Ectodermal cell (in vitro differentiated cells): ENCODE results near the gene HOTAIR.

Source experiments
- H3K27ac ChIP-seq: 2 replicates; pipeline ENCODE4 v1.7.0; 2013; ENCODE audit warnings: mild to moderate bottlenecking, low read depth, low read length; ENCODE audit not compliant: insufficient read depth, poor library complexity, severe bottlenecking
- H3K27me3 ChIP-seq: 2 replicates; pipeline ENCODE4 v1.7.0; 2013; ENCODE audit warnings: mild to moderate bottlenecking, low read length; ENCODE audit not compliant: insufficient read depth, control insufficient read depth, poor library complexity, severe bottlenecking
- H3K36me3 ChIP-seq: one replicate; pipeline ENCODE4 v1.7.0; 2013; ENCODE audit warnings: low read length; ENCODE audit not compliant: control insufficient read depth, insufficient read depth
- H3K4me1 ChIP-seq: one replicate; pipeline ENCODE4 v1.7.0; 2013; ENCODE audit warnings: low read length; ENCODE audit not compliant: control insufficient read depth, insufficient read depth
- H3K4me3 ChIP-seq: 2 replicates; pipeline ENCODE4 v1.7.0; 2013; ENCODE audit warnings: low read depth, low read length, control low read depth; ENCODE audit not compliant: insufficient read depth
- H3K9me3 ChIP-seq: 2 replicates; pipeline ENCODE4 v1.7.0; 2013; ENCODE audit warnings: mild to moderate bottlenecking, low read length, moderate library complexity; ENCODE audit not compliant: control insufficient read depth
- WGBS, 2 experiments: methylation state at CpG; one replicate each; pipeline ENCODE4 v1.1.7; 2013; ENCODE audit warnings: missing lambda C conversion rate in 2 of 2; 5-methylcytosine and 5-hydroxymethylcytosine counted together

HOTAIR gene

DNA sequence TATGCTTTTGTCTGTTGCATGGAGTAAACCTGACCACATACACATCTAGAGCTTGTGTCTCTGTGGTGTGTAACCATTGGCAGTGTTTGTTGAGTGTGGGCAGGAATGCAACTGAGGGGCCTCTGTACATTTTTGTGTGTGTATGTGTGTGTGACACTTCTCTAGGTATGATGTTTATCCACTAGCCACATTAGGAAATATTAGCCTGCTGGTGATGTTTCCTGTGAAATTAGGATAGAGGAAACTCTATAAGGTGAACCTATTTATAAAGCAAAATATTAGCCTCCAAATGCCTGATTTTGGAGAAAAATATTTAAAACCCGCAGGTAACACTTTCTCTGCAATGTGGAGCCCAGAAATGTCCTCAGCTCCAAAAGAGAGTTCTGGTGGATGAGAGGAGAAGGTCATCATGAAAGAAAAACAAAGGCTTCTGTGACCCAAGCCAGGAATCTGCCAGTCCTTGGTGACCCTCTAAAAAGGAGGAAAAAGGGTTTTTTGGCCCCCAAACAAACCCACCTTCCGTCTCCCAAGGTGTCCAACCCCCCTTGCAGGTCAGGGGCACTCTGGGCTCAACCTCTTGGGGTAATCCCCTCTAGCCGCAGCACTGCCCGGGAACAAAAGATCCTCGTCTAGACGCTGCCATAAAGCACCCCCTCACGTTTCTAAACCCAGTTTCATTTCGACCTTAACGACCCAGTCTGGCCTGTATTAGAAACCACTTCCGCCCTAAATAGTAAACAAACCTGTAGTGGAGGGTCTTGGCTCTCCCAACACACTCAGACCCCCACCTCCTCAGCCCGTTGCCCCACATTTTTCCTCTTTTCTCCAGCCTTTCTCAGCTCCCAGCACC is 3.1 kb upstream of the HOTAIR start:
- H3K27ac ChIP-seq, result no peak overlapping the region
- no peak overlapping the region for H3K4me3 ChIP-seq
- 16 to 17% methylated on average over 11 of the region's 11 CpGs for WGBS, 2 experiments
- no peaks in the 10 kb centered on the region for H3K4me1 ChIP-seq
- peaks cover 100% of the 10 kb centered on the region for H3K27me3 ChIP-seq
- H3K9me3 ChIP-seq, result no peaks in the 10 kb centered on the region
- no peaks in the 10 kb centered on the region for H3K36me3 ChIP-seq

DNA sequence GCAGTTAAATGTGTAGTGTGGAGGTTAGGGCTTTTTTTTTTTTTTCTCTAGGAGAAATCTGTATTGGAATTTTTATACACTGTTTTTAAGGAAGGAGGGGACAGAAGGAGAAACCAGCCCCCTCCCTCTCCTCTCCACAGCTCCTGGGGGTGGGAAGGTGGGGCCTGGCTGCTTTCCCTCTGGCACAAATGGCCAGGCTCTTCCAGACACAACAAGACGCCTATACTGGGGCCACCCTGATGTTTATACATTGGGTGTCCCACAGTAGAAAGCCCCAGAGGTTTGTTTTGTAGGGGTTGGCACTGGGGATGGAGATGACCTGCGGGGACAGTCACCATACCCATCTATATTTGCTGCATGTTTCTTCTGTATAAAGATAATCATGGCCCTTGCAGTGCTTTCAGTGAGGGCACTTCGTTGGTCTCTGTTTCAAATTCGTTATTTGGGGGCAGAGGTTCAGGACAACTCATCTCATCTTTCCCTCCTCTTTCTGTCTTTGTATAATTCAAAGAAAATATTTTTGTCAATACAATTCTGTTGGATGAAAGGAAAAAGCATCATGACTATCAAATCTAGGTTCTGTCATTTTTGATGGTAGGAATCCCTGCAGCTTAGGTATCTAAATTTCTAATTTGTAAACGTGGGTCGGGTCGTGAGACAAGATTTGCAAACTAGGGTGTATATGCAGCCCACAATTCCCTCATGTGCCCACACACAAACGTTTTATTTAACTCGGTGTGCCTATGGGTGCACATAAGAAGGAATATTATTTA is 2.3 kb upstream of the HOTAIR start:
- no peaks in the 10 kb centered on the region for H3K4me1 ChIP-seq
- no peak overlapping the region for H3K4me3 ChIP-seq
- H3K27ac ChIP-seq, result no peak overlapping the region
- H3K36me3 ChIP-seq, result no peaks in the 10 kb centered on the region
- peaks cover 100% of the 10 kb centered on the region for H3K27me3 ChIP-seq
- WGBS, 2 experiments, result 21 to 26% methylated on average over 7 to 9 of the region's 9 CpGs
- no peaks in the 10 kb centered on the region for H3K9me3 ChIP-seq

DNA sequence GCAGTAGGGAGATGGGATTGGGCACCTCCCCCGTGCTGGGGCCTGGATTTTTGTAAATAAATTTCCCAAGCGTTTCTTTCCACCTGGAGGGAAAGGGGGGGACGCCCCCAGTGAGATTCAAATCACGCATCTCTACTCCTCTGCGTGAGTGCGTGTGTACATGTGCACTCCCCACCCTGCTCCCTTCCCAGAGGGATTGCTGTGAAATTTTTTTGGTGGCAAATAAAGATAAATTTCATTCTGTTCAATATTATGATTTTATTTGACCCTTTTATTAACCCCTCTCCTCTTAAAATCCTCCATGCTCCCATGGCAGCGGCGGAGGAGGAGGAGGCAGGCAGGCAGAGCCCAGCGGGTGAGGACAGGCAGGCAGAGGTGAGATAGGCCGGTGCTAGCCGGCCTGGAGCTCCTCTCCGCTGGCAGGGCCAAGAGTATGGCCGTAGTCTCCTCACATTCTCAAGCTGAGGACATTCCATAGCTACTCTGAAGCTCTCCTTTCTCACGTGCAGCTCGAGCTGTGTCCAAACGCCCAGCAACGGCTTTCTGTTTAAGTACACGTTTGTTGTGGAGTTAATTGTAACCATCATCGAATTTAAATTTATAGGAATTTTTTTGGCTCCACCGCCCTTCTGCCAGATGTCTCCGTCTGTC is 1.5 kb upstream of the HOTAIR start:
- H3K27me3 ChIP-seq, result peaks cover 100% of the 10 kb centered on the region
- WGBS, 2 experiments, result 16 to 24% methylated on average over 17 to 21 of the region's 21 CpGs
- H3K4me3 ChIP-seq, result no peak overlapping the region

DNA sequence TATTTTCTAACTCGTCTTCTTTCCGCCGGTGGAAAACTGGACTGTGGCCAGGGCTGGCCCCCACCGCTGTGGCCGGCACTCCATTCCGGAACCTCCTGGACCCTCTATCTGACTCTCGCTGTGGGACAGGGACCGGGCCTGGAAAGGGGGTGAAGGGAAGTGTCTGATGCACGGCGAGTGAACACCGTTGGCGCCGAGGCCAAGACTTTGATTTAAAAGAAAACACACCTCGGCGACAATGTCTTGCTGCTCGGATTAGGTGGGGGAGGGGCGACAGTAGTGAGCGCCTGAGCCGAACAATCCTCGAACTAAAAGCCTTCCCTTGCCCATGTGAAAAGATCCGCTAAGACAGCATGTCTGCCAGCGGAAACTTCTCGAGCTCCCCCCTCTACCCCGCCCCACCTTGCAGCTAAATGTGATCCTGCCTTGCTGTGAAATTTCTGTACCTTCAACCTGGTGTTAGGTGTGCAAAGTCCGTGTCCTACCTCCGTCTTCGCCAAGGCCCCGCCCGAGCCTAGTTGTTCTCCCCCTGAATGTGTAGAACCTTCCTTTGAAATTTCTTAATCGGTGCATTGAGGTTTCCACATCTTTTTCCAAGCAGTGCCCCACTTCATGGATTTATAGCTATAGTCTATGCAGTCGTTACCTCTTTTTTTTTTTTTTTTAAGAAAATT is 862 bp upstream of the HOTAIR start:
- 8 to 11% methylated on average over 31 of the region's 31 CpGs for WGBS, 2 experiments

More for the DNA sequence above, 1.5 kb upstream of the HOTAIR start:
- no peak overlapping the region for H3K27ac ChIP-seq
- H3K9me3 ChIP-seq, result no peaks in the 10 kb centered on the region
- no peaks in the 10 kb centered on the region for H3K36me3 ChIP-seq
- no peaks in the 10 kb centered on the region for H3K4me1 ChIP-seq

DNA sequence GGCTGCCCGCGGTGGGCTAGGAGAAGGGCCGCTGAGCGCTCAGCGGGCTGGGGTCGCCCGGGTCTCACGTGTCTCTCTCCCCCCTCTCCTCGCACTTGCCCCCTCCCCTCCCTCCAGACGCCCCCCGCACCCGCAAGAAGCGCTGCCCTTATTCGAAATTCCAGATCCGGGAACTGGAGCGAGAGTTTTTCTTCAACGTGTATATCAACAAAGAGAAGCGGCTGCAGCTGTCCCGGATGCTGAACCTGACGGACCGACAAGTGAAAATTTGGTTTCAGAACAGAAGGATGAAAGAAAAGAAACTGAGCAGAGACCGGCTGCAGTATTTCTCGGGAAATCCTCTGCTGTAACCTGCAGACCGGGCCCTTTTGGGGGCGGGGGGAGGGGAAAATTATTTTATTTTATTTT is 314 bp upstream of the HOTAIR start:
- Histone ChIP-seq H3K36me3 (no peaks in the 10 kb centered on the region), H3K9me3 (no peaks in the 10 kb centered on the region), H3K27ac (no peak overlapping the region), H3K4me3 (no peak overlapping the region), H3K27me3 (peaks cover 100% of the 10 kb centered on the region), H3K4me1 (no peaks in the 10 kb centered on the region)
- 3 to 4% methylated on average over 23 to 24 of the region's 25 CpGs for WGBS, 2 experiments

More for the DNA sequence above, 862 bp upstream of the HOTAIR start:
- H3K36me3 ChIP-seq, result no peaks in the 10 kb centered on the region
- H3K27ac ChIP-seq, result no peak overlapping the region
- peaks cover 100% of the 10 kb centered on the region for H3K27me3 ChIP-seq
- H3K4me1 ChIP-seq, result no peaks in the 10 kb centered on the region
- H3K9me3 ChIP-seq, result no peaks in the 10 kb centered on the region
- no peak overlapping the region for H3K4me3 ChIP-seq

DNA sequence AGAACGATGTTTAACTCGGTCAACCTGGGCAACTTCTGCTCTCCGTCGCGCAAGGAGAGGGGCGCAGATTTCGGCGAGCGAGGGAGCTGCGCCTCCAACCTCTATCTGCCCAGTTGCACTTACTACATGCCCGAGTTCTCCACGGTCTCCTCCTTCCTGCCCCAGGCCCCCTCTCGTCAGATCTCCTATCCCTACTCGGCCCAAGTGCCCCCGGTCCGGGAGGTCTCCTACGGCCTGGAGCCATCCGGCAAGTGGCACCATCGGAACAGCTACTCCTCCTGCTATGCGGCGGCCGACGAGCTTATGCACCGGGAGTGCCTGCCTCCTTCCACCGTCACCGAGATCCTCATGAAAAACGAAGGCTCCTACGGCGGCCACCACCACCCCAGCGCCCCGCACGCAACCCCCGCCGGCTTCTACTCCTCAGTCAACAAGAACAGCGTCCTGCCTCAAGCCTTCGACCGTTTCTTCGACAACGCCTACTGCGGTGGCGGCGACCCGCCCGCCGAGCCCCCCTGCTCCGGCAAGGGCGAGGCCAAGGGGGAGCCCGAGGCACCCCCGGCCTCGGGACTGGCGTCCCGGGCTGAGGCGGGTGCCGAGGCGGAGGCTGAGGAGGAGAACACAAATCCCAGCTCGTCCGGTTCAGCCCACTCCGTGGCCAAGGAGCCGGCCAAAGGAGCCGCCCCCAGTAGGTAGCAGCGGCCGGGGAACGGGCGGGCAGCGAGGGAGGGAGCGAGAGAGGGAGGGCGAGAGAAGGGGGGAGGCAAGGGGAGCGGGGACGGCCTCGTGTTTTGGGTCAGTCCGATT is 1.3 kb downstream of the HOTAIR start:
- H3K27me3 ChIP-seq, result peaks cover 100% of the 10 kb centered on the region
- H3K27ac ChIP-seq, result no peak overlapping the region

DNA sequence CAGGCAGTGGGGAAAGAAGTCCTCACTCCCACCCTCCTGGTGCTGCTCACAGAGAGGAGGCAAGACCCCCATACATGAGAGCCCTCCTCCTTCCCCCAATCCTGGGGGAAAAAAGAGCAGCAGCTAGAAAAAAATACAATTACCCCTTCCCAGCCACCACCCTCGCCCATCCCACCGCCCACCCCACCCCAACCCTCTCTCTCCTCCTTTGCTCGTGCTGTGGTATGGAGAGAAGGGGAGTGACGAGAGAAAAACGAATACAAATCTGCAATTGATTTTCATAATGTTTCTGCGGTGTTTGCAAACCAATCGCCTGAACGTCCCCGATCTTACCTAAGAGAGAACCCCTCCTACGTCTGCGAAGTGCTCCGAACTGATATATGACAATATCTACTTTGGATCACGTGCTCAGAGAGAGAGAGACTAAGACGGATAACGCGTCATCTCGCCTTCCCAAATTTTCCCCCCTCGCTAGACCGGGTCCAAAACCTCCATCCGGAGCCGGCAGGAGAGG is 2.0 kb downstream of the HOTAIR start, which contains the start of gene HOXC11:
Gene HOXC11 (plus strand): TSS at position 405 of the 514 bp plus-strand sequence. CDS start 116 bp downstream, outside the sequence.
- no peak within 1 kb of the TSS for H3K4me3 ChIP-seq
- H3K27ac ChIP-seq, result no peak within 1 kb of the TSS
- H3K9me3 ChIP-seq, result no peaks in the 10 kb centered on the region
- H3K4me1 ChIP-seq, result no peaks in the 10 kb centered on the region
- H3K36me3 ChIP-seq, result no peaks in the 10 kb centered on the region
- 9 to 11% methylated on average over 18 of the region's 21 CpGs for WGBS, 2 experiments
- H3K27me3 ChIP-seq, result peaks cover 100% of the 10 kb centered on the region

More for the DNA sequence above, 1.3 kb downstream of the HOTAIR start:
- Histone ChIP-seq H3K4me3 (no peak overlapping the region), H3K9me3 (no peaks in the 10 kb centered on the region), H3K4me1 (no peaks in the 10 kb centered on the region), H3K36me3 (no peaks in the 10 kb centered on the region)
- WGBS, 2 experiments, result 2 to 3% methylated on average over 67 to 69 of the region's 71 CpGs

DNA sequence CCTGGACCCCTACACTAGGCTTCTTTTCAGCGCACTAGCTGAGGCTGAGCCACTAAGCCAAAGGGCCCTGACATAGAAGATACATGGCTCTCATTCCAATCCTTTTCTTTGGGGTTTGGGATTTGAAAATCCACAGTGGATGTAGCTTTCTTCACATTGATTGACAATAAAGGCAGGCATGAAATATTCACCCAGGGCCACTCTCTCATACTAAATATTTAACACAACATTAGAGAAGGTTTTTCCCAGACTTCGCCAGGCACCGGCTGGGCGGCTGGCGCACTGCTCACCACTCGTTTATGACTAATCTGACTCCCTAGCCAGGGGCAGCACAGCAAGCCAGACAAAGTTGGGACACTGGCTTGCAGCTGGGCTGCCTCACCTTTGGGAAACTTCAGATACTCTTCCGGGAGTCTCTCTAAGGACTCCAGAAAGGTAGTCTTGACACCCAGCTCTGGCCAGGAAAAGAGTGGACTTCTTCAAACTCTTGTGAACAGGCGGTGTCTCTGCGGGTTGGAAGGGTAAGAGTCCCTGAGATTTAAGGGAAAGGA is 2.5 kb downstream of the HOTAIR start:
- no peak overlapping the region for H3K27ac ChIP-seq
- peaks cover 100% of the 10 kb centered on the region for H3K27me3 ChIP-seq
- 43% methylated on average over 9 of the region's 9 CpGs for WGBS, 2 experiments
- no peak overlapping the region for H3K4me3 ChIP-seq
- no peaks in the 10 kb centered on the region for H3K9me3 ChIP-seq
- H3K4me1 ChIP-seq, result no peaks in the 10 kb centered on the region
- no peaks in the 10 kb centered on the region for H3K36me3 ChIP-seq

DNA sequence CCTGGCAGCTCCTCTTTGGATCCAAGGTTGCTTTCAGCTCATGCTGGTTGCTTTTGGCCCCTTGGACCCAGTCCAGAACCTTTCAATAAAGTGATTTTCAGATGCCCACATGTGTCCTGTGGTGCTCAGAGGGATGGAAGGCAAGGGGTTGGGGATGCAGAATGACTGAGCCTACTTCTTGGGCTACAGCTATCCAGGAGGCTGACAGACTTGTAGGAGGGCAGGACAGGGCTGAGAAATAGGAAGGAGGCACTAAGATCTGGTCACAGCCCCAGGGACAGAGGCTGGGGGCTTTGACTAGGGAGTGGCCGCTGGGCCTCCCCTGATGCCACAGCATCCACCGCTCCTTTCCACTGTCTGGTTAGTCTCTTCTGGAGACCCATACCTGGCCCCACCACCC is 3.1 kb downstream of the HOTAIR start:
- H3K9me3 ChIP-seq, result no peaks in the 10 kb centered on the region
- H3K4me3 ChIP-seq, result no peak overlapping the region
- H3K27ac ChIP-seq, result no peak overlapping the region
- H3K27me3 ChIP-seq, result peaks cover 100% of the 10 kb centered on the region
- H3K4me1 ChIP-seq, result no peaks in the 10 kb centered on the region
- 45 to 53% methylated on average over 2 of the region's 2 CpGs for WGBS, 2 experiments
- H3K36me3 ChIP-seq, result no peaks in the 10 kb centered on the region
